HG02571 (cell line): Measurements from ENCODE around the gene TNNT1.
A peak's percentile ranks its signal among the peaks of the same experiment; 100 is the strongest.

Experiments used
- ATAC-seq: cut with Tn5 transposase; IDR thresholded peaks from one replicate; pipeline ENCODE4 v1.9.1; 2021; ENCODE audit warnings: mild to moderate bottlenecking, moderate library complexity; ENCODE audit not compliant: unreplicated experiment

Gene TNNT1

DNA sequence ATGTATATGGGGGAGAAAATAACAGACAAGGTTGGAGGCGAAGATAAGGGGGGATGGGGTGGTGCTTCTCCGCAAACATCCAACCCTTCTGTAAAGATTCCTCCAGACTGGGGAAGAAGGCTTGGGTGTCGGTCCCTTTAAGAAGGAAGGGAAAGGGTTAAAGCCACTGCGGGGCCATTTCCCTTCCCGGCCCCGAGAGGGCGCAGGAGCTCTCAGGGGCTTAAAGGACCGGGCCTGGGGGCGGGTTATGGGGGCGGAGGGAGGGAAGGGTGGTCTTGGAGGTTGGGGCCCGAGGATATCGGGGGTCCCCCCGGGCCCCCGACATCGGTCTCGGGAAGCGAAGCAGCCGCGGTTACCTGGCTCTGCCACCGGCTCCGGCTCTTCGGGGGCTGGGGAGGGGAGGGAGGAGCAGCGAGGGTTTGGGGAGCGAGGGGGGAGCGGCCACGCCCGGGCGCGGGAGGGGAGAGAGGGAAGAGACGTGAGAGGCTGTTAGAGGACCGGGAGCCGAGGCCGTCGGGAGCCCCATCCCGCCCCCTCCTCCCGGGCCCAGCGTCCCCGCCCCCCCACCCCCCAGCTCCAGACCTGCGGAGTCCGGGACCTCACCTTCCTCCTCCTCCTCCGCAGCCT, 2.8 kb downstream of the TNNT1 start:
- ATAC-seq = no peak

DNA sequence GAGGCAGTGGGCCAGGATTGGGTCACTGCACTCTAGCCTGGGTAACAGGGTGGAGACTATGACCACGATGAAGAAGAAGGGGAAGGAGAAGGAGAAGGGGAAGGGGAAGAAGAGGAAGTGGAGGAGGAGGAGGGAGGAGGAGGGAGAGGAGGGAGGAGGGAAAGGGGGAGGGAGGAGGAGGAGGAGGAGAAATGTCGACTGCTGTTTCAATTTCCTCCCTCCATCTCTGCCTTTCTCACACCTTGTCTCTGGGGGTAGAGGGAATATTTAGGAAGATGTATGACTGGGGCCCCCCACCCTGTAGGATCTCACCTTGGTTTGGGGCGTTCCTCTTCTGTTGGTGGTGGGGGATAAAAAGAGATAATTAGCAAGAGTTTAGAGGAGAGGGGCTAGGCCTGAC, 3.8 kb downstream of the TNNT1 start:
- ATAC-seq = no peak

DNA sequence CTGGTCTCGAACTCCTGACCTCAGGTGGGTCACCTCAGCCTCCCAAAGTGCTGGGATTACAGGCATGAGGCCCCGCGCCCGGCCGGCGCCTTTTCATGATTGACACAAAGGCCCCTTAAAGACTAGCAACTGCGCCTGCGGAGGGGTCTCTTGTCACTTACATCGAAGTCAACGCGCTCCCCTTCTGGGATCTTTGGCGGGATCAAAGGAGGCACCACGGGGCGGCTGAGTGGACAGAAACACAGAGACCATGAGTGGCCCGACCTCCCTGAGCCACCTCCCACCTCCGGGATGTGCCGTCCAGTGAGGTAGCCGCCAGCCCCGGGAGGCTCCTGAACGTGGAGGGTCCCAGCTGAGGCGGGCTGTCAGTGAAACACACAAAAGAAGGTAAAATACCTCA, 7.3 kb downstream of the TNNT1 start:
- ATAC-seq = no peak

DNA sequence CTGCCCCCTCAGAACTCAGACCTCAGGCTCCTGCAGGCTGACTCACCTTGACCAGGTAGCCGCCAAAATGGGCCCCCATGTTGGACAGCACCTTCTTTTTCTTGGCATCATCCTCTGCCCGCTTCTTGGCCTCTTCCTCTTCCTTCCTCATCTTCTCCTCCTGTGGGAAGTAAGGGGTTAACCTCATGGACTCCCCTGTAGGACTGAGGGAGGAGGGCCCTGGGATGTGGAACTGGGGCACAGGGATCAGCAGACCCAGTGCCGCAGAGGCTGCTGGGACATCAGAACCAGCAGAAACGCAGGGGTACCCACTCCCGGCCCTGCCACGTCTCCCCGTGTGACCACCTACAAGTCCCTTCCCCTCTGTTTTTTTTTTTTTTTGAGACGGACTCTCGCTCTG, 11.1 kb downstream of the TNNT1 start:
- ATAC-seq = no peak

DNA sequence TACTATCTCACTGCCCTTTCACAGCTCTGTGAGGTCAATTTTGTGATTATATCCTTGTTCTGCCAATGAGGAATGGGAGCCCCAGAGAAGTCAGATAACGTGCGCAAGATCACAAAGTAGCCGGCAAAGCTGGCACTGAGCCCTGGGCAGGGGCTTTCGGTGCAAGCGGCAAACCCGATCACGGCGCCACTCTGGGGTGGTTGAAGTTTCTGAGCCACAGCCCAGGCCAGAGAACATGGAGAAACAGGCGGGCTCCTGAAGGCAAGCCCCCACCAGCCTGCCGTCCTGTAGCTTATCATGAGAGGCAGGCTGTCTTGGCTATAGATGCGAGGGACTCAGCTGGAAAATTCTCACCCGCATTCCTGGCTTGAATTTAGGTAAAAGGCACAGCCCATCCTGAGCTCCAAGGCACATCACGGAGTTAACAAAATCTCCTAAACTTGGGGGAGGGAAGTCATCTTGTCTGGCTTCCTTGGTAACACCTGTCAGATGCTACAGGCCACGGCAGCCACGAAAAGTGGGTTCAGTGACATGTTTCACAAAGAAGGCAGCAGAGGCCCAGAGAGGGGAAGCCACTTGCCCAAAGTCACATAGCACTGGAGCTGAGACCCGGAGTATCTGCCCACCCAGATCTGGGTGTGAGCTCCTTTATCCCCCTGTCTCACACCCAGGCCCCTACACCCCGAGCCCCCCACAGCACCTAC, 12.5 kb downstream of the TNNT1 start:
- no peak for ATAC-seq

DNA sequence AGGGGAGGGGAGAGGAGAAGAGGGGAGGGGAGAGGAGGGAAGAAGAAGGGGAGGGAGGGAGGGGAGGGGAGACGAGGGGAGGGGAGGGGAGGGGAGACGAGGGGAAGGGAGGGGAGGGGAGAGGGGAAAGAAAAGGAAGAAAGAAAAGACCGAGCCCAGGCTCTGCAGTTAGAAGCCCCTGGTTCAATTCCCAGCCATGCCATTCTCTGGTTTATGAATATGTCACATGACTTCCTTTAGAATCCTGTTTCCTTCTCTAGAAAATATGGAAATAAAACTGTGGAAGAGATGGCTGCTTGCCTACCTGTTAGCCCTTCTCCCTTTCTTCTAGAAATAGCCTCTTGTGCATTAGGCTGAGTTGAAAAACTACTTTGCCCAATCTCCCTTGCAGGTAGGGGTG, 14.3 kb downstream of the TNNT1 start:
- ATAC-seq = no peak

DNA sequence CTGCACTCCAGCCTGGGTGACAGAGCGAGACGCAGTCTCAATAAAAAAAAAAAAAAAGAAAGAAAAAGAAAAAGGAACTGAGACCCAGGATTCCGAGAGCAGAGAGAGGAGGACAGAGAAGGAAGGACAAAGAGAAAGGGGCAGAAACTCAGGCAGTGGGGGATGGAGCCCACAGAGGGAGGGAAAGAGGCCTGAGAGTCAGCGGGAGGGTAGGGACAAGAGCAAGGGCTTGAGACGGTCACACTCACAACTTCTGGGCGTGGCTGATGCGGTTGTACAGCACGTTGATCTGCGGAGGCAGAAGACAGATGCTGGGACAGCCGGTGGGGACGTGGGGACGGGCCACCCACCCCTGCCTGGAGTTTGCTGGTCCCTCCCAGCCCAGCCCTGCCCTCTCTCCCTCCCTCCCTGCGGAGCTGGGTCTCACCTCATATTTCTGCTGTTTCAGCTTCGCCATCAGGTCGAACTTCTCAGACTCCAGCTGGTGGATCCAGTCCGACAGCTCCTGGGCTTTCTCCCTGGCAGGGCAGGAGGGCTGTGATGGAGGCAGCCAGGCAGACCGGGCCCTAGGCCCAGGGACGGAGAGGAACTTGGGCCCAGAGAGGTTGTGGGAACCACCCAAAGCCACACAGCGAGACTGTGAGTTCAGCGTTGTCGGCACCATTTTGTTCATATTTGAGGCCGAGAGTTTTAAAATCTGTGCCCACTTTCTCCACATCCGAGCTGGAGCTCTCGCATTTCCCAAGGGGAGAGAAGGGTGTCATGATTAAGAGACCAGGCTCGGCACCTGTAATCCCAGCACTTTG, 15.2 kb downstream of the TNNT1 start:
- ATAC-seq = no peak

DNA sequence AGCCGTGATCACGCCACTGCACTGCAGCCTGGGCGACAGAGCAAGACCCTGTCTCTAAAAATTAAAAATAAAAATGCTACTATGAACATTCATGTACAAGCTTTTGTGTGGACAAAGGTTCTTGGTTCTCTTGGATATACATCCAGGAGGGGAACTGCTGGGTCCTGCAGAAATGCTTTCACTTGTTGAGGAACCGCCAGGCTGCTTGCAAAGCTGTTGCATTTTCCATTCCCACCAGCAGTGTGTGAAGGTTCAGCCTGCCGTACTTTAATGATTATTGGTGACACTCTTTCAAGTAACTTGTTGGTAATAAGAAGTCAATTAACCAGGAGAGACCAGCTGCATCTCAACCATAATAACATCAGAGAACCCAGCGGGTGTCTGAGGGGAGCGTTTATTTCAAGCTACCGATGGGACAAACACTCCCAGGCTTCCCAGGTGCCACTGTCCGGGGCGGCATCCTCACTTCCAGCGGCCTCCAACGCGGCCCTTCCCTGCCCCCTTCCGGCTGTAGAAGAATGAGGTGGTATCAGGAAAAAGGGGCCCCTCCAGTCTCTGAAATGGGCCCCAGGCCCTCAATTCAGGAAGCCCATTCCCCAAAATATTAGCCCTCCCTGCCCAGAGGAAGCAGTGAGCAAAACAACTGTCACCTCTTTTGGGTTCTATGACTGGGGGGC, 16.4 kb downstream of the TNNT1 start:
- ATAC-seq = no peak

DNA sequence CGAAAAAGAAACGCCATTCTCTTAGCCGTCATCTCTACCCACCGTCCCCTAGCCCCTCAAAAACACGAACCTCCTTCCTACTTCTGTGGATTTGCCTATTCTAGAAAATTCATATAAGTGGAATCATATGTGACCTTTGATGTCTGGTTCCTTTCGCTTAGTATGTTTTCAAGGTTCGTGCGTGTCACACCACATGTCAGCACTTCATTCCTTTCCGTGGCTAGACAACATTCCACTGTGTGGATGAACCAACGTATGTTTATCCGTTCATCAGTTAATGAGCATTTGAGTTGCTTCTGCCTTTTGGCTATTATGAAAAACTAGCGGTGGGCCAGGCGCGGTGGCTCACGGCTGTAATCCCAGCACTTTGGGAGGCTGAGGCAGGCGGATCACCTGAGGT, 17.6 kb downstream of the TNNT1 start:
- ATAC-seq = no peak

DNA sequence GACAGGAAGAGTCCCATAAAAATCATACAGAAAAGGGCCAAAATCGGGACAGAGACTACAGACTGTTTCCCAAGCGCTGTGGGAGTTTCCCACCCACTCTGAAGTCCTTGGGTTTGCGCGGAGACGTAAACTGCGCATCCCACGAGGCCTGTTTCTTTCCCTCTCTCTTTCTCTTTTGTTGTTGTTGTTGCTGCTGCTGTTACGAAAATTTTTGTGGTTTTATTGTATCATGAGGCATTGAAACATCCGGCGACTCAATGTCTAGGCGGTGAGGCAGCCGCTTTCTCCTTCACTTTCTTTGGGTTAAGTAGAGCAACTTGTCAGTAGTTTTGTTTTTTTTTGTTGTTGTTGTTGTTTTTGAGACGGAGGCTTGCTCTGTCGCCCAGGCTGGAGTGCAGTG, 30.0 kb downstream of the TNNT1 start:
- no peak for ATAC-seq

DNA sequence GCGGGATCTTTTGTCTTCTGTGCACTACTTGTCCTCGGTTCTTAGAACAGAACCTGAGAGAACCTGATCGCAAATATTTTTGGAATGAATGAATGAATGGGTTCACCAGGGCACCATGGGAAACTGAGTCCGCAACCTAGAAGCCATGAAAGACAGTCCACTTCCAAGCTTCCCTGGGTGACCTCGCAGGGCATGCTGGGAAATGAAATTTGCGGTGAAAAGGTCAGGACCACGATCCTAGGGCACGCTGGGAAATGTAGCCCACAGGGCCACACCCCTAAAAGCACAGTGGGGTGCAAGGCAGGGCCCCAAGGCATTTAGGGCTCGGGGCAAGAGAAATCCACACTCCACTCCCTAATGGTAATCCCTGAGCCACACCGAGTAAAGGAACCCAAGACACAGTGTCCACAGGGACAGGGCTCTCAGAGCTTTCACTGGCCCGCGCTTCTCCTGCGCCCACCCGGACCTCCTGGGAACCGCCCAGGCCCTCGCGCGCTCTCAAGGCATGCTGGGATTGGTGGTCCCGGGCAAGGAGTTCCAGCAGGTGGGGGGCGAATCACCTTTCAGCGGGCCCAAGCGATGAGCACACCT, 30.5 kb downstream of the TNNT1 start:
- no peak for ATAC-seq

DNA sequence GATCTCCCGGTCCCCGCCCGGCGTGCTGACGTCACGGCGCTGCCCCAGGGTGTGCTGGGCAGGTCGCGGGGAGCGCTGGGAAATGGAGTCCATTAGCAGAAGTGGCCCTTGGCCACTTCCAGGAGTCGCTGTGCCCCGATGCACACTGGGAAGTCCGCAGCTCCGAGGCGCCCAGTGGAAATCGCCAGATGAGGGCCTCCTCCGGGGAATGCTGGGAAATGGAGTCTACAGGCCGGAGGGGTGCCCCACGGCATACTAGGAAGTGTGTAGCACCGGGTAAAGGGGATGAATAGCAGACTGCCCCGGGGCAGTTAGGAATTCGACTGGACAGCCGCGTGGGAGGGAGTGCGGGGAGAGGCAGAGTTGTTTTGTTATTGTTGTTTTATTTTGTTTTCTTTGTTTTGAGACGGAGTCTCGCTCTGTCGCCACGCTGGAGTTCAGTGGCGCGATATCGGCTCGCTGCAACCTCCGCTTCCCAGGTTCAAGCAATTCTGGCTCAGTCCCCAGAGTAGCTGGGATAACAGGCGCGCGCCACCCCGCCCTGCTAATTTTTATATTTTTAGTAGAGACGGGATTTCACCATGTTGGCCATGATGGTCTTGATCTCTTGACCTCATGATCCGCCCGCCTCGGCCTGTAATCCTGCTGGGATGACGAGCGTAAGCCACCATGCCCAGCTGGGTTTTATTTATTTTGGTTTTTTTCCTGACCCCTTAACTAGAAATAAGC, 31.2 kb downstream of the TNNT1 start:
- ATAC-seq = peak; percentile 80

DNA sequence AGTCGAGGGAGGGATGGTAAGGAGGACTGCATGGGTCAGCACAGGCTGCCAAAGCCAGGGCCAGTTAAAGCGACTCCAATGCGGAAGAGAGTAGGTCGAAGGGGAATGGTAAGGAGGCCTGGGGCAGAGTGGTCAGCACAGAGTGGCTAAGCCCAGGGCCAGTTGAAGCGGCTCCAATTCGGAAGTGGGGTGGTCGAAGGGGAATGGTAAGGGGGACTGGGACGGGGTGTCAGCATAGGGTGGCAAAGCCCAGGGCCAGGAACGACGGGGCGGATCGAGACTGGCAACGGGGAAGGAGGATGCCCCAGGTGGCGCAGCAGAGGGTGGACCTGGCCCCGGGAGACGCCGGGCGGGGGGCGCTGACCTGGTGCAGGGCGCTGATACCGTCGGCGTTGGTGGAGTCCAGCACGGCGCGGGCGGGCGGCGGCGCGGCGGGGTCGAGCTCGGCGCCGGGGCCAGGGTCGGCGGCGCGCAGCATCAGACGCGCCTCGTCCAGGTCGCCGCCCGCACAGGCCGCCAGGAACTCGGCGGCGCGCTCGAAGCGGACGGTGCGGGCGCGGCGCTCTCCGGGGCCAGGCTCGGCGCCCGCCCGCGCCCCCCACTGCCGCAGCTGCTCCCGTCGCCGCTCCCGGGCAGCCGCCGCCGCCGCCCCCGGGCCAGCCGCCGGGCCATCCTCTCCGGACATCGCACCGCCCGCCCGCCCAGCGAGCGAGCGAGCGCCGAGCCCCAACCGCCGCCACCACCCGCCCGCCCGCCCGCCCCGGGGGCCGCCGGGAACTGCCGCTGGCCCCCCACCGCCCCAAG, 31.9 kb downstream of the TNNT1 start, which contains the start of gene PPP1R12C:
TSS of gene PPP1R12C (minus strand) at position 779 of the 804 bp plus-strand sequence. CDS start at position 685, 94 bp downstream.
- ATAC-seq = peak; percentile 5

DNA sequence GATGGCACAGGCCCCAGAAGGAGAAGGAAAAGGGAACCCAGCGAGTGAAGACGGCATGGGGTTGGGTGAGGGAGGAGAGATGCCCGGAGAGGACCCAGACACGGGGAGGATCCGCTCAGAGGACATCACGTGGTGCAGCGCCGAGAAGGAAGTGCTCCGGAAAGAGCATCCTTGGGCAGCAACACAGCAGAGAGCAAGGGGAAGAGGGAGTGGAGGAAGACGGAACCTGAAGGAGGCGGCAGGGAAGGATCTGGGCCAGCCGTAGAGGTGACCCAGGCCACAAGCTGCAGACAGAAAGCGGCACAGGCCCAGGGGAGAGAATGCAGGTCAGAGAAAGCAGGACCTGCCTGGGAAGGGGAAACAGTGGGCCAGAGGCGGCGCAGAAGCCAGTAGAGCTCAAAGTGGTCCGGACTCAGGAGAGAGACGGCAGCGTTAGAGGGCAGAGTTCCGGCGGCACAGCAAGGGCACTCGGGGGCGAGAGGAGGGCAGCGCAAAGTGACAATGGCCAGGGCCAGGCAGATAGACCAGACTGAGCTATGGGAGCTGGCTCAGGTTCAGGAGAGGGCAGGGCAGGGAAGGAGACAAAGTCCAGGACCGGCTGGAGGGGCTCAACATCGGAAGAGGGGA, 32.7 kb downstream of the TNNT1 start:
- no peak for ATAC-seq

DNA sequence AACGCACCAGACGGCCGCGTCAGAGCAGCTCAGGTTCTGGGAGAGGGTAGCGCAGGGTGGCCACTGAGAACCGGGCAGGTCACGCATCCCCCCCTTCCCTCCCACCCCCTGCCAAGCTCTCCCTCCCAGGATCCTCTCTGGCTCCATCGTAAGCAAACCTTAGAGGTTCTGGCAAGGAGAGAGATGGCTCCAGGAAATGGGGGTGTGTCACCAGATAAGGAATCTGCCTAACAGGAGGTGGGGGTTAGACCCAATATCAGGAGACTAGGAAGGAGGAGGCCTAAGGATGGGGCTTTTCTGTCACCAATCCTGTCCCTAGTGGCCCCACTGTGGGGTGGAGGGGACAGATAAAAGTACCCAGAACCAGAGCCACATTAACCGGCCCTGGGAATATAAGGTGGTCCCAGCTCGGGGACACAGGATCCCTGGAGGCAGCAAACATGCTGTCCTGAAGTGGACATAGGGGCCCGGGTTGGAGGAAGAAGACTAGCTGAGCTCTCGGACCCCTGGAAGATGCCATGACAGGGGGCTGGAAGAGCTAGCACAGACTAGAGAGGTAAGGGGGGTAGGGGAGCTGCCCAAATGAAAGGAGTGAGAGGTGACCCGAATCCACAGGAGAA, 33.5 kb downstream of the TNNT1 start:
- ATAC-seq = no peak

DNA sequence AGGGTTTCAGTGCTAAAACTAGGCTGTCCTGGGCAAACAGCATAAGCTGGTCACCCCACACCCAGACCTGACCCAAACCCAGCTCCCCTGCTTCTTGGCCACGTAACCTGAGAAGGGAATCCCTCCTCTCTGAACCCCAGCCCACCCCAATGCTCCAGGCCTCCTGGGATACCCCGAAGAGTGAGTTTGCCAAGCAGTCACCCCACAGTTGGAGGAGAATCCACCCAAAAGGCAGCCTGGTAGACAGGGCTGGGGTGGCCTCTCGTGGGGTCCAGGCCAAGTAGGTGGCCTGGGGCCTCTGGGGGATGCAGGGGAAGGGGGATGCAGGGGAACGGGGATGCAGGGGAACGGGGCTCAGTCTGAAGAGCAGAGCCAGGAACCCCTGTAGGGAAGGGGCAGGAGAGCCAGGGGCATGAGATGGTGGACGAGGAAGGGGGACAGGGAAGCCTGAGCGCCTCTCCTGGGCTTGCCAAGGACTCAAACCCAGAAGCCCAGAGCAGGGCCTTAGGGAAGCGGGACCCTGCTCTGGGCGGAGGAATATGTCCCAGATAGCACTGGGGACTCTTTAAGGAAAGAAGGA, 34.4 kb downstream of the TNNT1 start:
- no peak for ATAC-seq

DNA sequence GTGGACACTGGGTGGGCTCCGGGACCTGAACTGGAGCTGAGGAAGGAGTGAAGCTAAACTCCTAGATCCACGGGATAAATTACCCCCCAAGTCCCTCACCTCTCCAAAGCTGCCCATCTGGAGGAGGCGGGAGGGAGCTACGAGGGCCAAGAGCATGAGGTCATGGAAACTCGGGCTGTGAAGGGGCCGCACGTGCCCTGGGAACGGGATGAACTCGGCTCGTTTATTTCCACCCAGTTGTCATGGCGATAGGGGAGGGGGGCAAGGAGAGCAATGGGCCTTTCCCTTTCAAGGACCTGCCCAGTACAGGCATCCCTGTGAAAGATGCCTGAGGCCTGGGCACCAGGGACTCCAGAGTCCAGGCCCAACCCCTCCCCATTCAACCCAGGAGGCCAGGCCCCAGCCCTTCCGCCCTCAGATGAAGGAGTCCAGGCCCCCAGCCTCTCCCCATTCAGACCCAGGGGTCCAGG, 35.4 kb downstream of the TNNT1 start:
- ATAC-seq = no peak
